GM15510 (cell line): ENCODE results near the gene EFNB1.

Source experiments
- POLR2A ChIP-seq: IDR thresholded peaks from 3 replicates; pipeline ENCODE4 v1.6.1; 2011; ENCODE audit warnings: borderline replicate concordance; ENCODE audit not compliant: insufficient read length; ENCODE audit errors: extremely low read depth

Gene EFNB1

GRCh38 chrX:68853665-68854251, 24.9 kb downstream of the EFNB1 start:
- no peak for TF ChIP-seq POLR2A

- TF ChIP-seq POLR2A, result no peak
These were observed 36.5 kb downstream of the EFNB1 start for GRCh38 chrX:68865300-68865699.

GRCh38 chrX:68865926-68866325, 37.1 kb downstream of the EFNB1 start:
- TF ChIP-seq POLR2A, result no peak

GRCh38 chrX:68867458-68868112, 38.8 kb downstream of the EFNB1 start:
- TF ChIP-seq POLR2A, result no peak

GRCh38 chrX:68868316-68868715, 39.5 kb downstream of the EFNB1 start:
- no peak for TF ChIP-seq POLR2A

GRCh38 chrX:68868902-68869800, 40.3 kb downstream of the EFNB1 start:
- no peak for TF ChIP-seq POLR2A

- no peak for TF ChIP-seq POLR2A
These were observed 41.5 kb downstream of the EFNB1 start for GRCh38 chrX:68870357-68870756.

- no peak for TF ChIP-seq POLR2A
These were observed 43.4 kb downstream of the EFNB1 start for GRCh38 chrX:68872171-68872570.

GRCh38 chrX:68874076-68874475, 45.3 kb downstream of the EFNB1 start:
- TF ChIP-seq POLR2A, result no peak

- TF ChIP-seq POLR2A, result no peak
These were observed 47.9 kb downstream of the EFNB1 start for GRCh38 chrX:68876731-68877130.

- TF ChIP-seq POLR2A, result no peak
These were observed 48.8 kb downstream of the EFNB1 start for GRCh38 chrX:68877606-68878005.

GRCh38 chrX:68878977-68879645, 50.3 kb downstream of the EFNB1 start:
- no peak for TF ChIP-seq POLR2A

- no peak for TF ChIP-seq POLR2A
These were observed 52.2 kb downstream of the EFNB1 start for GRCh38 chrX:68880846-68881552.

GRCh38 chrX:68881911-68882310, 53.1 kb downstream of the EFNB1 start:
- TF ChIP-seq POLR2A, result no peak

- no peak for TF ChIP-seq POLR2A
These were observed 55.0 kb downstream of the EFNB1 start for GRCh38 chrX:68883800-68884199.

- no peak for TF ChIP-seq POLR2A
These were observed 60.4 kb downstream of the EFNB1 start for GRCh38 chrX:68889249-68889648.
